HL-60 (cell line): ENCODE measurements around the gene PPFIA3.

ENCODE experiments used
- DNase-seq, 2 experiments: peaks; one replicate each; pipeline ENCODE4 v3.0.0-alpha.2; 2010 to 2020; ENCODE audit warnings: low read depth in 1 of 2, low spot score in 1 of 2
- H3K27ac ChIP-seq: fragments of 250-450 bp; sonication (Bioruptor Pico); replicated peaks from 2 replicates; pipeline ENCODE4 v1.5.1; 2020; ENCODE audit warnings: mild to moderate bottlenecking, moderate library complexity
- H3K27me3 ChIP-seq: fragments of 250-450 bp; sonication (Bioruptor Pico); 2 replicates; pipeline ENCODE4 v1.5.1; 2021; ENCODE audit warnings: mild to moderate bottlenecking, moderate library complexity; ENCODE audit not compliant: insufficient read depth, poor library complexity, severe bottlenecking
- H3K4me3 ChIP-seq: replicated peaks from 2 replicates; pipeline ENCODE4 v1.5.1; 2011; ENCODE audit warnings: mild to moderate bottlenecking, control low read depth, low read length; ENCODE audit not compliant: insufficient read depth
- CTCF ChIP-seq: IDR thresholded peaks from one replicate; pipeline ENCODE4 v1.5.1; 2011; ENCODE audit warnings: low read length, control low read depth, inconsistent platforms; ENCODE audit not compliant: insufficient read depth
- GABPA ChIP-seq: IDR thresholded peaks from 2 replicates; pipeline ENCODE4 v1.6.1; 2012; ENCODE audit warnings: low read depth
- POLR2AphosphoS5 ChIP-seq: IDR thresholded peaks from 2 replicates; pipeline ENCODE4 v1.6.1; 2012; ENCODE audit warnings: low read depth
- REST ChIP-seq: IDR thresholded peaks from 2 replicates; pipeline ENCODE4 v1.6.1; 2012; ENCODE audit warnings: low read depth; ENCODE audit not compliant: insufficient replicate concordance
- SPI1 ChIP-seq: IDR thresholded peaks from 2 replicates; pipeline ENCODE4 v1.6.1; 2012; ENCODE audit warnings: low read depth, mild to moderate bottlenecking, borderline replicate concordance

Gene PPFIA3

GRCh38 chr19:49086296-49086695, 33.0 kb upstream of the PPFIA3 start:
- H3K4me3 ChIP-seq, result peak overlapping the region; percentile 94
- peak overlapping the region; percentile 95 for H3K27ac ChIP-seq
- TF ChIP-seq GABPA, result no peak
- DNase-seq, result no peak
- no peaks in the 10 kb centered on the region for H3K27me3 ChIP-seq

DNA sequence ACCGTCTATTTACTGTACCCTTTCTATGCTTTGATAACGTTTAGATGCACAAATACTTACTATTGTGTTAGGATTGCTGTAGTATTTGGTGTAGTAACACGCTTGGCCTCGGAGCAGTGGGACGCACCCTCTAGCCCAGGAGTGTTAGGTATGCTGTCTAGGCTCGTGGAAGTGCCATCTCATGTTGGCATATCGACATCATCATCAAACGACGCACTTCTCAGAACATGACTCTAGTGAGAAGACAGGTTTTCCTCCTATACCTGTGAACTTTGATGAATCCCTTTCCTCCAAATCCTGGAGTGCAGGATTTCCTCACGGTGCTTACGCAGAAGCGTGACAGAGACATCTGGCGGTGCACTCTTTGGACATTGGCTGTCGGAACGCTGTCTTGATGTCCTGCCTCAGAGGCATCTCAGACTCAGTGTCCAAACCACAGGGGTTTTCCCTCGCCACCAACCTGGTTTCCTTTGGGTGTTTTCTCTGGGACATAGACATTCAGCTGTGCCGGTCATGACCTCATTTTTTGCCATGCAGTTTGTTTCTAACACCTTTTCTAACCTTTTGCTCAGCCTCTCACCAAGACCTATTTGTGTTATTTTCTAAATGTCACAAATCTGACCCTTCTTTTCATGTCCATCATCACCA, 27.8 kb upstream of the PPFIA3 start:
- Histone ChIP-seq H3K27me3 (no peaks in the 10 kb centered on the region), H3K4me3 (no peak overlapping the region), H3K27ac (no peak overlapping the region)
- no peak for DNase-seq
- TF ChIP-seq CTCF (no peak), POLR2AphosphoS5 (no peak), SPI1 (no peak), GABPA (no peak), REST (no peak)

DNA sequence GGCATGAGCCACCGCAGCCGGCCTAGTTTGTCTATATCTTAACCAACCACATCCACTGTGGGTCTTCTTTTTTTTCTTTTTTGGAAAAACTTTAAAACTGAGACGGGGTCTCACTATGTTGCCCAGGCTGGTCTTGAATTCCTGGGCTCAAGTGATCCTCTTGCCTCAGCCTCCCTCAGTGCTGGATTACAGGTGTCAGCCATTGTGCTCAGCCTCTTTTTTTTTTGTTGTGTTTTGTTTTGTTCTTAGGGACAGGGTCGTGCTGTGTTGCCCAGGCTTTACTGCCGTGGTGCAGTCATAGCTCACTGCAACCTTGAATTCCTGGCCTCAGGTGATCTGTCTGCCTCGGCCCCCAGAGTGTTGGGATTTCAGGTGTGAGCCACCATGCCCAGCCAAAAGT, 26.7 kb upstream of the PPFIA3 start:
- Histone ChIP-seq H3K4me3 (no peak overlapping the region), H3K27ac (no peak overlapping the region), H3K27me3 (no peaks in the 10 kb centered on the region)
- DNase-seq, result no peak
- no peak for TF ChIP-seq SPI1
- no peak for TF ChIP-seq GABPA
- TF ChIP-seq CTCF, result no peak
- no peak for TF ChIP-seq REST
- no peak for TF ChIP-seq POLR2AphosphoS5

DNA sequence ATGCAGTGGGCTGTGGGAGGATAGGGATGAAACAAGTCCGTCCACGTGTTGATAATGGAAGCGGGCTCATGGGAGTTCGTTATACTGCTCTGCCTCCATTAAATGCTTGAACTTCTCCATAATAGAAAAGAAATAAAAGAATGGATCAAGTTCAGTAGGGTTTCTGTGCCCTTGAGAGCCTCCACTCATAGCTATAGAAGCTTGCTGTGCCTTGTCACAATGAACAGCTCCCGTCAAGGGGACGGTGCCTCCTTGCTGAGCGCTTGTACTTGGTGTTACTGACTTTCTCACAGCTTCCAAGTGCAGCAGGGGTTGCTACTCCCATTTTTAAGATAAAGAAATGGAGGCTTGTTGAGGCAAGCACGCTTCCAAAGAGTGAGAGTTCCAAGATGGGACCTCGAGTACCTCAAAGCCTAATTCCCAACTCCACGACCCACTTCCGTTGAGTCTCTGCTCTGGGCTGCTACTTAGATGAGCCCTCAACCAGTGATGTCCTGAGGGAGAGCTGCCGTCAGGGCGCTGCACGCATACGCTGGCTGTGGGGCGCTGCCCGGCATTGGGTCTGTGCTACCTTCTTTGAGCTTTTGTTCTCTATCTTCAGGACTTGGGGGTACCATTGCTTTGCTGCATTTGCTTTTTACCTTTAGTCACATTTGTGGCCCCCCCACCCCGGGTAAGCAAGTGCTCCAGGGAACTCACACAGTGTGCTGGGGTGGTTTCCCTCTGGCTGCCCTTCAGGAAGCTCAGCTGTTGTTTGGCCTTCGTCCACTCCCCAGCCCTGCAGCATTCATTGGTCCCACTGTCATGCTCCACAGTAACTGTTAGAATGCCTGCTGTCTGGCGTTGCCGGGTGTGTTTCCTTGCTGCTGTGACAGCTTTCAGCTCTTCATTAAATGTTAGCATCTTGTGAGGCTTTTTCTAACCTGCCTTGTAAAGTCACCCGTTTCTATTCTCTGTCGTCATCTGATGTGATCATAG, 24.6 kb upstream of the PPFIA3 start:
- Histone ChIP-seq H3K27ac (no peak overlapping the region), H3K4me3 (no peak overlapping the region), H3K27me3 (no peaks in the 10 kb centered on the region)
- peak; percentile 25; the same call in 1 of the 2 replicates for TF ChIP-seq POLR2AphosphoS5
- TF ChIP-seq GABPA, result no peak
- DNase-seq, result no peak
